A204.1 (cell line): ENCODE data around the gene TFCP2.
A peak's percentile ranks its signal among the peaks of the same experiment; 100 is the strongest.
"Not testable (repeated sequence)": the region's sequence is repeated elsewhere in the genome, so short reads cannot be mapped to it uniquely, and the experiment has no call there.

Experiments used
- FAIRE-seq: peaks from 2 replicates; lab custom pipeline; 2012; peaks lifted over from hg19 to GRCh38; lab: Jason Lieb, UNC

TFCP2 gene

GRCh38 chr12:51080136-51080535 lies 92.8 kb downstream of the TFCP2 start:
- no peak for FAIRE-seq

GRCh38 chr12:51078866-51079265 lies 94.1 kb downstream of the TFCP2 start:
- FAIRE-seq: not testable (repeated sequence)

GRCh38 chr12:51078346-51078745 lies 94.6 kb downstream of the TFCP2 start:
- FAIRE-seq: not testable (repeated sequence)

- no peak for FAIRE-seq
Observed at GRCh38 chr12:51077930-51078329, 95.0 kb downstream of the TFCP2 start.

GRCh38 chr12:51076236-51076930 lies 96.6 kb downstream of the TFCP2 start:
- FAIRE-seq: no peak

GRCh38 chr12:51075390-51075789 lies 97.5 kb downstream of the TFCP2 start:
- no peak for FAIRE-seq

GRCh38 chr12:51071663-51072062 lies 101.3 kb downstream of the TFCP2 start:
- FAIRE-seq: no peak

GRCh38 chr12:51070004-51070403 lies 102.9 kb downstream of the TFCP2 start:
- no peak for FAIRE-seq

- FAIRE-seq: no peak
Observed at GRCh38 chr12:51067771-51068170, 105.2 kb downstream of the TFCP2 start.

GRCh38 chr12:51067229-51067628 lies 105.7 kb downstream of the TFCP2 start:
- FAIRE-seq: no peak

GRCh38 chr12:51065530-51065929 lies 107.4 kb downstream of the TFCP2 start:
- no peak for FAIRE-seq

GRCh38 chr12:51062631-51063397 lies 110.1 kb downstream of the TFCP2 start:
- no peak for FAIRE-seq

GRCh38 chr12:51059086-51059485 lies 113.8 kb downstream of the TFCP2 start:
- FAIRE-seq: no peak

- FAIRE-seq: no peak
Observed at GRCh38 chr12:51056242-51056641, 116.7 kb downstream of the TFCP2 start.

GRCh38 chr12:51055060-51055459 lies 117.9 kb downstream of the TFCP2 start:
- FAIRE-seq: no peak

- FAIRE-seq: no peak
Observed at GRCh38 chr12:51051787-51052186, 121.1 kb downstream of the TFCP2 start.

GRCh38 chr12:51049525-51049924 lies 123.4 kb downstream of the TFCP2 start:
- no peak for FAIRE-seq

- no peak for FAIRE-seq
Observed at GRCh38 chr12:51048661-51049251, 124.2 kb downstream of the TFCP2 start.

GRCh38 chr12:51047655-51048540 lies 125.0 kb downstream of the TFCP2 start, which contains the start of gene LETMD1:
TSS of gene LETMD1 (plus strand) at chr12:51048327. CDS start at chr12:51048357, 30 bp downstream.
- peak; percentile 97 for FAIRE-seq
